Kidney epithelial cell (primary cell): ENCODE results near the gene SUPT4H1. TPM values are rescaled to one million over a fixed set of nuclear protein-coding genes. Genes with fewer than 3 reads are reported as not detected.

Source experiments
- DNase-seq: peaks from one replicate; pipeline ENCODE4 v3.0.0-alpha.2; 2010; ENCODE audit warnings: low read depth
- H3K27me3 ChIP-seq: 2 replicates; pipeline ENCODE4 v1.6.0; 2011; ENCODE audit warnings: low read length; ENCODE audit not compliant: control insufficient read depth, insufficient read depth
- H3K36me3 ChIP-seq: 2 replicates; pipeline ENCODE4 v1.5.1; 2011; ENCODE audit warnings: low read length; ENCODE audit not compliant: control insufficient read depth, insufficient read depth
- H3K4me3 ChIP-seq: 2 replicates; pipeline ENCODE4 v1.5.1; 2011; ENCODE audit warnings: low read depth, mild to moderate bottlenecking, control low read depth, low read length
- total RNA-seq: library from RNA; depleted of rRNA; stranded (reverse); fragments of >200 nt; gene quantifications from 2 replicates; pipeline ENCODE4 v1.2.3, GENCODE V29; 2015
- TF ChIP-seq, protein P1 (sequence below): IDR thresholded peaks from 2 replicates; pipeline ENCODE4 v1.5.1; 2011; ENCODE audit warnings: mild to moderate bottlenecking, moderate library complexity, low read length, control low read depth, inconsistent platforms; ENCODE audit not compliant: insufficient read depth, poor library complexity, severe bottlenecking

Gene SUPT4H1
- total RNA-seq, 1 donor from 2014 or later, result 52.0 TPM

DNA sequence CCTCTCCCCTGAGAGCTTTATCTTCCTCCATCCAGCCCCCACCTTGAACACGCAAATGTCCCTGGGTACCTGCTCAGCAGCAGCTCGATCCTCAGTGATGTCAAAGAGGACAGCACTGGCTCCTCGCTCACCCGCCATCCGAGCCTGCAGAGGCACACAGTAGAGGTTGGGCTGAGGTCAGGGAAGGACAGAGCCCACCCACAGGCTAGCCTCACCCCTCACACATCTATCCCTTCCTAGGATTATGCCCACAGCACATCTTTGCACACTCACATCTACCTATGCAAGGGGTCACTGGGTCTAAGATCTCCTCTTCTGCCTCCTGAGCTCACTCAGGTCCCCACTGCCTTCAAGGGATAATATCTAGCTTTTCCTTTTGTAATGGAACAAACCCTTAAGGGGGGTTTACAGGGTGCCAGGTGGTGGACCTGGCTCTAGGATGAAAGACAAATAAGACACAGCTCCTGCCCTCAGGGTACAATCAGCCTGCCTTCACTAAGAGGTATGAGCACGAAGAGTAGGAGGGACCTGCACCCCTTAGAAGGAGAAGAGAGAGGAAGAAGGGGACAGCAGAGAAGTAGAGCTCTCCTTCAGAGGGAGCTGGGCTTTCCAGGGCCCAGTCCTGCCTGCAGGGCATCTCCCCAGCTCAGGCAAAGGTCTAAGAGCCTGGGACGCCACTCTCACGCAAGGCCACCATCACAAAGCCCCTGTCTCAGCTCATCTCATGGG, 11.6 kb upstream of the SUPT4H1 start:
- no peak overlapping the region for H3K4me3 ChIP-seq
- no peaks in the 10 kb centered on the region for H3K36me3 ChIP-seq
- no peak for DNase-seq
- TF ChIP-seq, protein P1, sequence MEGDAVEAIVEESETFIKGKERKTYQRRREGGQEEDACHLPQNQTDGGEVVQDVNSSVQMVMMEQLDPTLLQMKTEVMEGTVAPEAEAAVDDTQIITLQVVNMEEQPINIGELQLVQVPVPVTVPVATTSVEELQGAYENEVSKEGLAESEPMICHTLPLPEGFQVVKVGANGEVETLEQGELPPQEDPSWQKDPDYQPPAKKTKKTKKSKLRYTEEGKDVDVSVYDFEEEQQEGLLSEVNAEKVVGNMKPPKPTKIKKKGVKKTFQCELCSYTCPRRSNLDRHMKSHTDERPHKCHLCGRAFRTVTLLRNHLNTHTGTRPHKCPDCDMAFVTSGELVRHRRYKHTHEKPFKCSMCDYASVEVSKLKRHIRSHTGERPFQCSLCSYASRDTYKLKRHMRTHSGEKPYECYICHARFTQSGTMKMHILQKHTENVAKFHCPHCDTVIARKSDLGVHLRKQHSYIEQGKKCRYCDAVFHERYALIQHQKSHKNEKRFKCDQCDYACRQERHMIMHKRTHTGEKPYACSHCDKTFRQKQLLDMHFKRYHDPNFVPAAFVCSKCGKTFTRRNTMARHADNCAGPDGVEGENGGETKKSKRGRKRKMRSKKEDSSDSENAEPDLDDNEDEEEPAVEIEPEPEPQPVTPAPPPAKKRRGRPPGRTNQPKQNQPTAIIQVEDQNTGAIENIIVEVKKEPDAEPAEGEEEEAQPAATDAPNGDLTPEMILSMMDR, result no peak
- no peaks in the 10 kb centered on the region for H3K27me3 ChIP-seq

GRCh38 chr17:58362368-58363014, 10.5 kb upstream of the SUPT4H1 start:
- no peak for DNase-seq
- Histone ChIP-seq H3K36me3 (no peaks in the 10 kb centered on the region), H3K4me3 (no peak overlapping the region), H3K27me3 (no peaks in the 10 kb centered on the region)
- TF ChIP-seq, protein P1, result no peak

GRCh38 chr17:58360296-58361063, 8.5 kb upstream of the SUPT4H1 start:
- Histone ChIP-seq H3K36me3 (no peaks in the 10 kb centered on the region), H3K4me3 (no peak overlapping the region)

GRCh38 chr17:58358408-58359172, 6.6 kb upstream of the SUPT4H1 start:
- Histone ChIP-seq H3K27me3 (no peaks in the 10 kb centered on the region), H3K4me3 (no peak overlapping the region), H3K36me3 (no peaks in the 10 kb centered on the region)
- no peak for DNase-seq
- TF ChIP-seq, protein P1, result no peak

More at GRCh38 chr17:58360296-58361063, 8.5 kb upstream of the SUPT4H1 start:
- TF ChIP-seq, protein P1, result no peak
- H3K27me3 ChIP-seq, result no peaks in the 10 kb centered on the region
- DNase-seq, result no peak

DNA sequence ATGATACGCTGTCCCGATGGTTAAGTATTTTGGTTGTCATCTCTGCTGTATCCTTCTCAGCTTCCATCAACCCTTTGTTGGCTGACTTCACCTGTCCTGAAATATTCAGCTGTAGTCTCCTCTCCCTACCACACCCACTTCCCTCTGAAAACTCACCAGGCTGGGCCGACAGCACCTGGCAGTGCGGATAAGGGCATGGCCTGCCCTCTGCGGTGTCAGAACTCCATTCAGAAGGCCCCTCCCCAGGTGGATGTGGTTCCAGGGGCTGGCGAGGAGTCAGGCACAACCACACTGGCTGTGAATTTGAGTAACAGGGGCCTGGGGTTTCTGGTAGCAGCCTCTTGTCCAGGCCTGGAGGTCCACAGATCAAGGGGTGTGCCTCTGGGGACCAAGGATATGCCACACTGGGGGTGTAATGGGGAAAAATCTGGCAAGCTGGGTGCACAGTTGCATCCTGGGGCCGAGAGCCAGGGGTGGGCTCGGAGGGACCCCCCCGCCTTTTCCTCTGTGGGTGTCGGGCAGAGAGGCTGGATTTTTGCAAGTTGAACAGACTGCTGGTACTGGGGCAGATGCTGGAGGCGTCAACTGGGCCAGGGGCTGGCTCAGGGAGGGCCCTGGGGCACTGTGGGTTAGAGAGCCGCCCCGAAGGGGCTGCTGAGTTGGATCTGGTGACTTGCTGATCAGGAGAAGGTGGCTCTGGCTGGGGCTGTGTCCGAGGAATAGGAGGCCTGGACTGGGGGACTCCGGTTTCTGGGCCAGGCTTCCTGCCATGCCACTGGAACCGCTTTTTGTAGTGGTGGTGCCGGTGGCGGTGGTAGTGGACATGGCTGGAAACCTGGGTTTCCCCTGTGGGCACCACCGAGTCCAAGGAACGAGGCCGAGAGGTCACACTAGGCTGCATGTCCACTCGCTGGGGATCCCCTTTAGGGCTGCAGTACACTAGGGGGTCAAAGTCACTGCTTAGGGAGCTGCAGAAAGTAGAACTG, 5.6 kb upstream of the SUPT4H1 start:
- Histone ChIP-seq H3K36me3 (no peaks in the 10 kb centered on the region), H3K27me3 (no peaks in the 10 kb centered on the region), H3K4me3 (no peak overlapping the region)
- DNase-seq, result no peak
- TF ChIP-seq, protein P1, result no peak
